Endothelial cell (in vitro differentiated cells): ENCODE measurements around the gene SCRG1. TPM values are rescaled to one million over a fixed set of nuclear protein-coding genes. Genes with fewer than 3 reads are reported as not detected.

Experiments used
- DNase-seq: peaks from one replicate; pipeline ENCODE4 v3.0.0; 2021; ENCODE audit warnings: low spot score
- H3K27ac Mint-ChIP-seq: one replicate; pipeline ENCODE4 v1.8.0; 2021; ENCODE audit warnings: mixed read lengths, inconsistent platforms; ENCODE audit not compliant: unreplicated experiment
- H3K27me3 Mint-ChIP-seq: one replicate; pipeline ENCODE4 v1.8.0; 2021; ENCODE audit warnings: mild to moderate bottlenecking, moderate library complexity, mixed read lengths, inconsistent platforms; ENCODE audit not compliant: unreplicated experiment
- H3K36me3 Mint-ChIP-seq: one replicate; pipeline ENCODE4 v1.8.0; 2021; ENCODE audit warnings: mild to moderate bottlenecking, low read depth, mixed read lengths, inconsistent platforms; ENCODE audit not compliant: unreplicated experiment
- H3K4me1 Mint-ChIP-seq: one replicate; pipeline ENCODE4 v1.8.0; 2021; ENCODE audit warnings: mild to moderate bottlenecking, mixed read lengths, inconsistent platforms; ENCODE audit not compliant: unreplicated experiment
- H3K4me3 Mint-ChIP-seq: one replicate; pipeline ENCODE4 v1.8.0; 2021; ENCODE audit warnings: mild to moderate bottlenecking, mixed read lengths, inconsistent platforms; ENCODE audit not compliant: unreplicated experiment
- H3K9me3 Mint-ChIP-seq: one replicate; pipeline ENCODE4 v1.8.0; 2021; ENCODE audit warnings: mixed read lengths, inconsistent platforms; ENCODE audit not compliant: unreplicated experiment
- CTCF ChIP-seq: fragments of 200-600 bp; sonication (generic); IDR thresholded peaks from one replicate; pipeline ENCODE4 v1.5.0; 2021; ENCODE audit warnings: antibody characterized with exemption; ENCODE audit not compliant: unreplicated experiment
- total RNA-seq: library from RNA; stranded (reverse); fragmentation: NEBNext Ultra II Directional; extraction: Animal tissue kit (Norgen Biotek cat#: 25700); gene quantifications from one replicate; pipeline ENCODE4 v1.2.1, GENCODE V29; 2021; ENCODE audit not compliant: unreplicated experiment

Gene SCRG1
- total RNA-seq, 1 donor from 2014 or later: not detected

DNA sequence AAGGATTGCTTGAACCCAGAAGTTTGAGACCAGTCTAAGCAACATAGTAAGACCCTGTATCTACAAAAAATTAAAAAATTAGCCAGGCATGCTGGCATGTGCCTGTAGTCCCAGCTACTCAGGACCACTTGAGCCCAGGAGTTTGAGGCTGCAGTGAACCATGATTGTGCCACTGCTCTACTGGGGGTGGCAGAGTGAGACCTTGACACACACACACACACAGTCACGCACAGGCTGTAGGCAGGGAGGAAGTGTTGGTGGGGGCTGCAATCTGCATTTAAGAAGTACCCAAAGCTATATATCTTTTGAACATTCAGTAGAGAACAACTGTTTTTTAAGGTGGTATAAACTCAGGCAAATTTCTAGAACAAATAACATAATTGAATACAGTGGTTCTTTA, 7.2 kb downstream of the SCRG1 start:
- no peak overlapping the region for H3K4me3 Mint-ChIP-seq
- TF ChIP-seq CTCF: no peak
- H3K9me3 Mint-ChIP-seq: no peaks in the 10 kb centered on the region
- no peak overlapping the region for H3K27ac Mint-ChIP-seq
- DNase-seq: no peak
- H3K4me1 Mint-ChIP-seq: no peaks in the 10 kb centered on the region
- no peaks in the 10 kb centered on the region for H3K27me3 Mint-ChIP-seq
- H3K36me3 Mint-ChIP-seq: peaks cover 4% of the 10 kb centered on the region

GRCh38 chr4:173386751-173387150, 12.2 kb downstream of the SCRG1 start:
- H3K36me3 Mint-ChIP-seq: no peaks in the 10 kb centered on the region
- no peak overlapping the region for H3K4me3 Mint-ChIP-seq
- H3K4me1 Mint-ChIP-seq: peaks cover 4% of the 10 kb centered on the region
- H3K27me3 Mint-ChIP-seq: no peaks in the 10 kb centered on the region
- no peak for DNase-seq
- H3K27ac Mint-ChIP-seq: no peak overlapping the region
- no peak for TF ChIP-seq CTCF
- H3K9me3 Mint-ChIP-seq: no peaks in the 10 kb centered on the region

DNA sequence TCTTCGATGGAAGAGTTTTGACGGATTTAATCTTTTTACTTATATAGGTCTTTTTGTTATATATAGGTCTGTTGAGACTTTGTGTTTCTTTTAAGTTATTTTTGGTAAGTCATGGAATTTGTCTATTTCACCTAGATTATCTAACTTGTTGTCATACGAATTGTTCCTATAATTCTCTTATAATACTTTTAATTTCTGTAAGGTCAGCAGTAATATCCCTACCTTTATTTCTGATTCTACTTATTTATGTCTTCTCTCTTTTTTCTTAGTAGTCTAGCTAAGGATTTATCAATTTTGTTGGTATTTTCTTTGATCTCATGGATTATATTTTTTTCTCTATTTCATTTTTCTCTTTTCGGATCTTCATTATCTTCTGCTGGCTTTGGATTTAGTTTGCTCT, 16.6 kb downstream of the SCRG1 start:
- no peaks in the 10 kb centered on the region for H3K36me3 Mint-ChIP-seq
- H3K27me3 Mint-ChIP-seq: no peaks in the 10 kb centered on the region
- H3K27ac Mint-ChIP-seq: no peak overlapping the region
- no peak for DNase-seq
- TF ChIP-seq CTCF: no peak
- H3K4me3 Mint-ChIP-seq: no peak overlapping the region
- H3K9me3 Mint-ChIP-seq: no peaks in the 10 kb centered on the region
- H3K4me1 Mint-ChIP-seq: peaks cover 14% of the 10 kb centered on the region

- Mint-ChIP-seq H3K9me3 (no peaks in the 10 kb centered on the region), H3K36me3 (no peaks in the 10 kb centered on the region), H3K4me1 (peaks cover 14% of the 10 kb centered on the region), H3K4me3 (no peak overlapping the region), H3K27me3 (no peaks in the 10 kb centered on the region), H3K27ac (no peak overlapping the region)
- DNase-seq: no peak
- TF ChIP-seq CTCF: no peak
Observed at GRCh38 chr4:173381610-173382009, 17.3 kb downstream of the SCRG1 start.

DNA sequence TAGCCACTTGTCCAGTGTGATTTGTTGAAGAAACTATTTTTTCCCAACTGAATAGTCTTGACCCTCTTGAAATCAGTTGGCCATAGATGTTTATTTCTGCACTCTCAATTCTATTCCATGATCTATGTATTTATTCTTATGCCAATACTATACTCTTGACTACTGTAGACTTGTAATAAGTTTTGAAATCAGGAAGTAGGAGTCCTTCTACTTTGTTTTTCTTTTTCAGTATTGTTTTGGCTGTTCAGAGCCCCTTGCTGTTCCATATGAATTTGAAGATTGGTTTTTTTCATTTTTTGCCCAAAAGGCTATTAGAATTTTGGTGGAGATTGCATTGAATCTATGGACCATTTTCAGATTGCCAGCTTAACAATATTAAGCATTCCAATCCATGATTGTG, 17.9 kb downstream of the SCRG1 start:
- no peak for TF ChIP-seq CTCF
- Mint-ChIP-seq H3K27ac (no peak overlapping the region), H3K27me3 (no peaks in the 10 kb centered on the region), H3K36me3 (no peaks in the 10 kb centered on the region), H3K4me1 (peaks cover 14% of the 10 kb centered on the region), H3K4me3 (no peak overlapping the region), H3K9me3 (no peaks in the 10 kb centered on the region)
- DNase-seq: no peak
